GM21723 (cell line): ENCODE data around the gene SULT2A1.
"Not testable (repeated sequence)": the region's sequence is repeated elsewhere in the genome, so short reads cannot be mapped to it uniquely, and the experiment has no call there.

Experiments used
- ATAC-seq: cut with Tn5 transposase; IDR thresholded peaks from one replicate; pipeline ENCODE4 v1.9.1; 2021; ENCODE audit warnings: mild to moderate bottlenecking, moderate library complexity; ENCODE audit not compliant: unreplicated experiment

SULT2A1 gene, protein sequence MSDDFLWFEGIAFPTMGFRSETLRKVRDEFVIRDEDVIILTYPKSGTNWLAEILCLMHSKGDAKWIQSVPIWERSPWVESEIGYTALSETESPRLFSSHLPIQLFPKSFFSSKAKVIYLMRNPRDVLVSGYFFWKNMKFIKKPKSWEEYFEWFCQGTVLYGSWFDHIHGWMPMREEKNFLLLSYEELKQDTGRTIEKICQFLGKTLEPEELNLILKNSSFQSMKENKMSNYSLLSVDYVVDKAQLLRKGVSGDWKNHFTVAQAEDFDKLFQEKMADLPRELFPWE

DNA sequence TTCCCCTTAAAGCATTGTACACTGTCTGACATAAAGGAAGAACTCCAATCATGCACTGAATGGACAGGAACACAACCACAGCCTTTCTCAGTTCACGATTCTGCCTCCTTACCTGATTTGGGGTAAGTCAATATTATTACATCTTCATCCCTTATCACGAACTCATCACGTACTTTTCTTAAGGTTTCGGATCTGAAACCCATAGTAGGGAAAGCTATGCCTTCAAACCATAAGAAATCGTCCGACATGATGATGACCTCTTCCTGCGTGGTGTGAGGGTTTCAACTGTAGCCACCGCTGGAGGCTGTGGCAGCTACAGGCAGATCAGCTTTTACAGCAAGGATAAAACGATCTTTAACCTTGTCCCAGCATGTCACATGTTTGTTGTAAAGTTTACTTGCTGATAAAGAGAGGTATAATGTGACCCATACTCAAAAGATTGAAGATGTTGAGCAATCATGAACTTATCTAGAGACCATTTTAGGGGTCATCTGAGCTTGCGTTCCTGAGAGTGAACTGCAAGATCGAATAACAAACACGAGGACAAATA, at the start of gene SULT2A1:
SULT2A1 (minus strand) TSS at position 306 of the 550 bp plus-strand sequence; CDS start at position 248, 58 bp downstream.
- ATAC-seq = no peak

DNA sequence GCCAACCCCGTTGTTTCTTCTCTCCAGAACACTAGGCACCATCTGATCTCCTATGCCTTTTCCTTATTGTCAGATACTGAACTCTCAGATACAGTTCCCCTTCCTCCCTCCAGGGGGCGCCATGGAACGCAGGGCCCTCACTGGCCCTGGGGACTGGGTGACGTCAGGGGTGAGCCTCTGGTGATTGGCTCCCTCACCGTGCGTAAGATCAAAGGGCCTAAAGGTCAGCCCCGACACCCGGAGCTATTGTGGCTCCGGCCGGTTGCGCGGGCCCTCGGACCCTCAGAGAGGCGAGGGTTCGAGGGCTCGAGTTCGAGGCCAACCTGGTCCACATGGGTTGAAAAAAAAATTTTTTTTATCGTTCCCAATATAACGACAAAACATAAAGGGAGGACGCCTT, 42.5 kb upstream of the SULT2A1 start:
- ATAC-seq = not testable (repeated sequence)

DNA sequence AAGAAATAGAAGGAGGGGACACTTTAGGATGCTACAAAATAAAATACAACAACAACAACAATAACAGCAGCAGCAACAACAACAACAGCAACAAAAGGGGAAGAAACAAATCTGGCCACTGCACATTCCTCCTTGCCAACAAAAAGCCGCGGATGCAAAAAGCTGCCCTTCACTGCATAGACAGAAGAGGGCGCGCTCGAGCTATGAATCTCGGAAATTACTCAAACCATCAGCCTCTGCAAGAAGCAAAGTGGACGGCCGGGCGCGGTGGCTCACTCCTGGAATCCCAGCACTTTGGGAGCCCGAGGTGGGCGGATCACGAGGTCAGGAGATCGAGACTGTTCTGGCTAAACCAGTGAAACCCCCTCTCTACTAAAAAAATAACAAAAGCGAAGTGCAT, 34.0 kb upstream of the SULT2A1 start:
- not testable (repeated sequence) for ATAC-seq

DNA sequence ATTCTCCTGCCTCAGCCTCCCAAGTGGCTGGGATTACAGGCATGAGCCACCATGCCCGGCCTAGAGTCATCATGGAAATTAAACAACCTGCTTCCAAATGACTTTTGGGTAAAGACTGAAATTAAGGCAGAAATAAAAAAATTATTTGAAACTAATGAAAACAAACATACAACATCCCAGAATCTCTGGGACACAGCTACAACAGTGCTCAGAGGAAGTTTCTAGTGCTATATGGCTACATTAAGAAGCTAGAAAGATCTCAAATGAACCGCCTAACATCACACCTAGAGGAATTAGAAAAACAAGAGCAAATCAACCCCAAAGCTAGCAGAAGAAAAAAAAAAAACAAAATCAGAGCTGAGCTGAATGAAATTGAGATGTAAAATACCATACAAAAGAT, 24.1 kb upstream of the SULT2A1 start:
- not testable (repeated sequence) for ATAC-seq

DNA sequence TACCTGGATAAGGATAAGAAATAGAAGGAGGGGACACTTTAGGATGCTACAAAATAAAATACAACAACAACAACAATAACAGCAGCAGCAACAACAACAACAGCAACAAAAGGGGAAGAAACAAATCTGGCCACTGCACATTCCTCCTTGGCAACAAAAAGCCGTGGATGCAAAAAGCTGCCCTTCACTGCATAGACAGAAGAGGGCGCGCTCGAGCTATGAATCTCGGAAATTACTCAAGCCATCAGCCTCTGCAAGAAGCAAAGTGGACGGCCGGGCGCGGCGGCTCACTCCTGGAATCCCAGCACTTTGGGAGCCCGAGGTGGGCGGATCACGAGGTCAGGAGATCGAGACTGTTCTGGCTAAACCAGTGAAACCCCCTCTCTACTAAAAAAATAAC, 23.2 kb upstream of the SULT2A1 start:
- ATAC-seq = not testable (repeated sequence)

DNA sequence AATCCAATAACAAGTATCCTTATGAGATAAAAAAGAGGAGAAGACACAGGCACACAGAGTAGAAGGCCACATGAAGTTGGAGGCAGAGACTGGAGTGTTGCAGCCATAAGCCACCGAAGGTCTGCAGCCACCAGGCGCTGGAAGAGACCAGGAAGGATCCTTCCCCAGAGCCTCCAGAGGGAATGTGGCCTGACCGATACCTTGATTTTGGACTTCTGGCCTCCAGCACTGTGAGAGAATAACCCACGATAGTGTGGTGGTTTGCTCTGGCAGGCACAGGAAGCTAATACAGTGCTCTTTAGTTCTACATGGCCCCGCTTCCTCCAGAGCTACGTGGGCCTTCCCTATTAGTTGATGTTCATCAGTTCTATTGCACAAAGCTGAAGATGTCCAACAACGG, 15.3 kb upstream of the SULT2A1 start:
- ATAC-seq = no peak

DNA sequence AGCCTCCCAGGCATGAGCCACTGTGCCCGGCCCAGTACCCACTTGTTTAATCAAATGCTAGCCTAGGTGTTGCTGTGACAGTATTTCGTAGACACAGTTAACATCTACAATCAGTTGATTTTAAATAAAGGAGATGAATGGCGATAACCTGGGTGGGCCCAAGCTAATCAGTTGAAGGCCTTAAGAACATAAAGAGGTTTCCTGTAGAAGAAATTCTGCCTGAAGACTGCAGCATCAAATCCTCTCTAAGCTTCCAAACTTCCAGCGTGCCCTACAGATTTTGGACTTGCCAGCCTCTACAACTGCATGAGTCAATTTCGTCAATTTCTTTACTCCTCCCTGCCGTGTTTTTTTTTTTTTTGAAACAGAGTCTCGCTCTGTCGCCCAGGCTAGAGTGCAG, 13.2 kb upstream of the SULT2A1 start:
- no peak for ATAC-seq

DNA sequence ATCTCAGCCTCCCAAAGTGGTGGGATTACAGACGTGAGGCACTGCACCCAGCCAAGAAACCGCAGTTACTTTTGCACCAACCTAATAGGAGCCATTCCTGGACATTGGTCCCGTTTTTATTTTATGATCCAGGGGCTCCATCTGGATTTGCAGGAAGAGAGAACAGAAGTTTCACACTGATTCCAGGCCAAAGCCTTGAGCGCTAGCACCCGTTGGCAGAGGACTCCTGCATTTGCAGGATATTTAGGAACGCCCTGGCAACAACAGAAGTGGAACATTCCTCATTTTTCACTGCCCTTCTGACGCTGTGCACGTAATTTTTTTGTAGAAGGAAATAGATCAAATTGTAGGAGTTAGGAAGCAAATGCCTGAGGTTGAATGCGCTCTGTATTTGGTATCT, 11.7 kb upstream of the SULT2A1 start:
- no peak for ATAC-seq

DNA sequence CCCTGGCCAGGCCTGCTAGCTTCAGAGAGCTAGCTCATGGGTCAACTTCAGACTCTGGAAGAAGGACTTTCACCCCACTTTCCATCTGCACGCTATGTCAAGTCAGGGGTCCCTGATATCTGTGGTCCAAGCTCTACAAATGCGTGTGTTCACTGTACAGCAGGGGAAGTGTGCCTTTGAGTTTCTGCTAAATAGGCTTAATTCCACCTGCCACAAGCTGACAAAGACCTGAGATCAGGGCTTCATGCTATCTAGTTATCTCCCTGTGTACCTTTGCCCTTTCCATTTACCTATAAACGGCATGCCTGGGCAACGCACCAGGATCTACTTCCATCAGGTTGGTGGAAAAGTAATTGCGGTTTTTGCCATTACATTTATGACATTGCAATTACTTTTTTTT, 10.7 kb upstream of the SULT2A1 start:
- no peak for ATAC-seq

DNA sequence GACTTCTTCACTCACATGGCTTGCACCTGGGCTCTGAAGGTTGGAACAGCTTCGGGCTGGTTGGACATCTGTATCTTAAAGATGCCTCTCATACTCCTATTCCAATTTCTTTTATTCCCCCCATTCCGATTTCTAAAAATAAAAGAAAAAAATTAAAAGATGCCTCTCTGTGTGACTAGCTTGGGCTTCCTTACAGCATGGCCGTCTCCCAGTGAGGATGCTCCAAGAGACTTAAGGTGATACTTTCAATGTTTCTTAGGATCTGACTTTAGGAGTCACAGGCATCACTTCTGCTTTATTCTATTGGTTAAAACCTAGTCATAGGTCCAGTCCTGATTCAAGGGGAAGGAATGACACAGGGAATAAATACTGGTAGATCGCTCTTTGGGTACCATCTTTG, 9.9 kb upstream of the SULT2A1 start:
- no peak for ATAC-seq

DNA sequence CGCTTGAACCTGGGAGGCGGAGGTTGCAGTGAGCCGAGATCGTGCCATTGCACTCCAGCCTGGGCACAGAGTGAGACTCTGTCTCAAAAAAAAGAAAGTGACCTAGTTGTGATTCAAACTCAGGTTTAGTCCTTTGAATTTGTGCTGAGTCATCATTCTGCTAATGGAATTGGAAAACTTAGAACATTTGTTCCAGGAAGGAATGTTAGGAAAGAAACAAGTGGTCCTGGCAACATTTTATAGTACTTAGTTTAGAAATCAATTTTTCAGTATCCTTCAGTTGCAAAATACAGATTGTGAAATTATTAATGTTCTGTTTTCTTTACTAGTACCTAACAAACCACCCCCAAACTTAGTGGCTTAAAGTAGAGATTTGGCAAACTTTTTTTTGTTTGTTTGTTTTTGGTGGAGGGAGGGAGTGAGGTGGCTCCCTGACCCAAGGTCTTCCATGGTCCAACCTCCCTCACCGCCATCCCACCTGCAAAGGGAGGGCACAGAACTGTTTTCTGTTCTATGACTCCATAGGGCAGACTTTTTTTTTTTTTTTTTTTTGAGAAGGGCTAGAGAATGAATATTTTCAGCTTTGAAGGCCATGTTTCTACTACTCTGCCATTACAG, 9.2 kb upstream of the SULT2A1 start:
- no peak for ATAC-seq

DNA sequence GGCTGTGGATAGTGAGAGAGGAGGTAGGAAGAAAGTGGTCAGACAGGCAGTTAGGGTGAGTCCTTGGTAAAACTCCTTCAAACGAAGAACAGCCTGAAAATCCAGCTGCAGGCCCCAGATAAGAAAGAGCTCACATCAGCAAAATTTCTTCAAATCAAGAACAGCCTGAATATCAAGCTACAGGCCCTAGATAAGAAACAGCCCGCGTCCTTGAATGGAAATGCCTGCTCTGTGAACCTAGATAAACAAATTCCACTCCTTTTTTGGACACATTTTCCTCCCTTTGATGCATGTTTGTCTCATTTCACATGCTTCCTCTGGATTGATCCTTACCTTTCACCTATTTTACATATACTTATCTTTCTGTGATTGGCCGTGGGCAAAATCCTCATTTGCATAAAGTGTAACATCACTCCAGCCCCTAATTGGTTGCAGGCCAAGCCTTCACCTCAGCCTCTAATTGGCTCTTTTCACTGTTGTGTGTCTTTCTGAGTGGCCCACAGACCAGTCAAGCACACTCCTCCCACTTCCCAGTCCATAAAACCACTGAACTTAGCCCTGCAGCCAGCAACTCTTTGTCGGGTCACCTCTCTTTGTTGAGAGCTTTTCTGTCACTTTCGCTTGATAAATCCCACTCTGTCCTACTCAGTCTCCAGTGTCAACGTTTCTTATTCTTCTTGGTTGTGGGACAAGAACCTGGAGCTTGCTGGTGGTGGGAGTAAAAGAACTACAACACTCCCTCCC, 6.0 kb upstream of the SULT2A1 start:
- no peak for ATAC-seq

DNA sequence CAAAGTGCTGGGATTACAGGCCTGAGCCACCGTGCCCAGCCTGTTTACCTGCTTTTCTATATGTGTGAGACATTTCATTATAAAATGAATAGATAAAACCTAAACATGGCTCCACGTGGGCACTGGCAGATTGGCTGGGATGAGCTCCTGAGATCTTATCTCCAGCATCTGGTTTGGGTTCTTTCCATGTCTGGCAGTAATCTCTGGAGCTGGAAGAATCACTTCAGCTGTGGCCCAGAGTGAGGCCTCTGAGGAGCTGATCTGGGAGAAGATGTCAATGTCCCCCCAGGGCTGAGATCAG, 5.5 kb upstream of the SULT2A1 start:
- ATAC-seq = no peak

DNA sequence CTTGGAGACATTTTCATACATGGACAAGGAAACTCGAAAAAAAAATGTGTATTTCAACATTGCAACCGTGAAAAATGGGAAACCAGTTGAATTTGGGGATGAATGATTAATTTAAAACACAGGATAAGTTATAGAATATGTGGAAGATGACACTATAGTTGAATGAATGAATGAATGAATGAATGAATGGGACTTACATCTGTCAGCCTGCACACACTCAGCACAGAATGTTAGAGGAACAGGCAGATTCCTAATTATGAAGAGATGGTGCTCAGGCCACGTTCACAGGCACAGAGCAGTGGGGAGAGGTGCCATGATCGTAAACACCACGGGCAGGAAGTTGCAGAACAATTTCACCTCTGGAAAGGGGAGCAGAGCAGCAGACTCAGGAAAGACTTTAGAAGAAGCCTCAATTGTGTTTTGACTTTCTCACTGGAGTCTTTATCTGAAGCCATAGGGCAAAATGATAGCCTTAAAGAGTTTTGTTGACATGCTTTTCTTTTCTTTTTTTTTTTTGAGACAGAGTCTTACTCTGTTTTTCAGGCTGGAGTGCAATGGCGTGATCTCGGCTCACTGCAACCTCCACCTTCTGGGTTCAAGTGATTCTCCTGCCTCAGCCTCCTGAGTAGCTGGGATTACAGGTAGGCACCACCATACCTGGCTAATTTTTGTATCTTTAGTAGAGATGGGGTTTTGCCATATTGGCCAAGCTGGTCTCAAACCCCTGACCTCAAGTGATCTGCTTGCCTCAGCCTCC, 4.9 kb upstream of the SULT2A1 start:
- no peak for ATAC-seq

DNA sequence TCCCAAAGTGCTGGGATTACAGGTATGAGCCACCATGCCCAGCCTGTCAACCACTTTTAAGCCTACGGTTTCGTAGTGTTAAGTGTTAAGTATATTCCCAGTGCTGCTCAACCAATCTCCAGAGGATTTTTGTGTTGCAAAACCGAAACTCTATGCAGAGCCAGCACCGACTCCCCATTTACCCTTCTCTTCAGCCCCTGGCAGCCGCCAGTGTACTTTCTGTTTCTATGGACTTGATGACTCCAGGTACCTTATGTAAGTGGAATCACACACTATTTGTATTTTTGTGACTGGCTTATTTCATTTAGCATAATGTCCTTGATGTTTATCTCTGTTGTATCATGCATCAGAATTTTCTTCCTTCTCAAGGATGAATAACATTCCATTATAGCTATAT, 1.1 kb downstream of the SULT2A1 start:
- no peak for ATAC-seq

DNA sequence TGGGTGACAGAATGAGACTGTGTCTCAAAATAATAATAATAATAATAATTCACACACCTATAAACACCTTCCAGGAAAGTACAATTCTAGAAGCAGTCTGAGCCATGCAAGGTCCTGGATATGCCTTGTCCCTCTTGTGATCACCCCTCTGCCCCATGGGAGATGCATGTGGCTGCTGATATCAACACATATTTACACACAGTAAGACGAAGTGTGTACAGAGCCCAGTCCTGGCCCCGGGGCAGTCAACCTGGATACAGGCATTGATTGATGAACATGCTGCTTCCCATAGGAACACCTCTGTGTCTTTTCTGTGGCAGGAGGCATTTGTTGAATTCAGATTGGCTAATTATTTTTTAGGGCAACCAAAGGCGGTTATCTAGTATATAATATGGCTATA, 3.2 kb downstream of the SULT2A1 start:
- no peak for ATAC-seq

DNA sequence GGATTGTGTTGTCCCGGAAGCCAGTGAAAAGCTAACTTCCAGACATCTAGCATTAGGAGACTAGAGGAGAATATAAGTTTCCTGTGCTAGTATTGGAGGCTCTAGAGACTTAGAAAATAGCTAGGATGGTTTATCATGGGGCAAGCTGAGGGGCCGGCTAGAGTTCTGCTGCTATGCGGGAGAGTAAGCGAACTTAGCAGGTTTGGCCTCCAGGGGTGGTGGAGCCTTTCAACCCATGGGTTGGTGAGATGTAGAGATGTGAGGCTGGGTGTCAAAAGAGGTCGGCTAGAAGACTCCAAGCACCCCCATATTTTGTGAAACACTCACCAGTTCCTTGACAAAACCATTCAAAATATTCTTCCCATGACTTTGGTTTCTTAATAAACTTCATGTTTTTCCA, 4.4 kb downstream of the SULT2A1 start:
- ATAC-seq = no peak

DNA sequence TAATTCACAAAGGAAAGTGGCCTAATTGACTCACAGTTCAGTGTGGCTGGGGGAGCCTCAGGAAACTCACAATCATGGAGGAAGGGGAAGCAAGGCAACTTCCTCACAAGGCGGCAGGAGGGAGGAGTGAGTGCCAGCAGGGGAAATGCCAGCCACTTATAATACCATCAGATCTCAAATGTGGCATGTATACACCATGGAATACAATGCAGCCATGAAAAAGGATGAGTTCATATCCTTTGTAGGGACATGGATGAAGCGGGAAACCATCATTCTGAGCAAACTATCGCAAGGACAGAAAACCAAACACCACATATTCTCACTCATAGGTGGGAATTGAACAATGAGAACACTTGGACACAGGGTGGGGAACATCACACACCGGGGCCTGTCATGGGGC, 6.7 kb downstream of the SULT2A1 start:
- not testable (repeated sequence) for ATAC-seq

DNA sequence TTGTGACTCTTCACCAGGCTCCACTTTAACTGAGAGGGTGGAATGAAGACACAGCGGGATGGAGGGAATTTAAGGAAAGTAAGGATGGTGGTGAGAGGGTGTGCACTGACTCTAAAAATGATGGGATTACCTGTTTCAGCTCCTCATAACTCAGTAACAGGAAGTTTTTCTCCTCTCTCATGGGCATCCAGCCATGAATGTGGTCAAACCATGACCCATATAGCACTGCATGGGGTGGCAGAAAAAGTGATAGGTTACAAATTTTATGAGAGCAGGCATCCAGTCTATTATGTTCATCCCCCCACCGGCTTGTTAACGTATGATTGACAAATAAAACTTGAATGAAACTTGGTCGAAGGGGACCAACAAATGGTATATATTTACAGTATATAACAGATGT, 7.2 kb downstream of the SULT2A1 start:
- no peak for ATAC-seq

DNA sequence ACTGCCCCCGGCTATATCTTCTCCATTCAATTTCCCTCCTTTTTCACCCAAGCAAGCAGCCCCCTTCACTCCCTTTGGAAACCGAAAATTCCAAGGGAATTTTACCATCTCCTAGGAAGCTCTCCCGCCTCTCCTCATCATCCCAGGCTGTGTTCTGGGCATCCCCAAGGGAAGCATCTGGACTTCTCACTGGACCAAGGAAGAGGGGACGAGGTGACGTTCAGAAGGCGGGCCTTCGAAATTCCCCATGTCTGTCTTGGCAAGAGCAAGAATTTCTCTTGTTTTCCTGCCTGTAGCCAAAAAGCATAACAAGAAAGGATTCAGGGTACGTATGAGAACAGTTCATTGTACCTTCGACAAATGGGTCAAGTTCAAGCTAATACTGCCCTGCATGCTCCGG, 20.9 kb downstream of the SULT2A1 start:
- no peak for ATAC-seq

DNA sequence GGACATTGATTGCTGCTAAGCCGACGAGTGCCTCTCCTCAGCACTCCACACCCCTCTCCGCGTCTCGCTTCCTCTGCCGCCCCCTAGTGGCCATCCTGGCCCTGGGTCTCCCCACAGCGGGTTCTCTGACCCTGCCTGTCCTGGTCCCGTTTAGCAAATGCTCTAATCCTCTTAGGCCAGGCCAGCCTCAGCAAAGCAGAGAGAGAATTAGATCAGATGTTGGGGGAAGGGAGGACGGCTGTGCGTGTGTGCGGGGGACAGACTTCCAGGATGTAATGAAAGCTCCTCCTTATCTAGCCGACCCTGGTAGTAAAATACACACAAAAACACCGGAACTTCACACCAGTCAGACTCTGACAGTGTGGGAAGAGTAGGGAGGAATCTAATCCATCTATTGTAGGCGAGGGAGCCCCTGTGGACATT, 22.6 kb downstream of the SULT2A1 start:
- no peak for ATAC-seq
